ENCODE measurements around the gene CCDC154.

DNA sequence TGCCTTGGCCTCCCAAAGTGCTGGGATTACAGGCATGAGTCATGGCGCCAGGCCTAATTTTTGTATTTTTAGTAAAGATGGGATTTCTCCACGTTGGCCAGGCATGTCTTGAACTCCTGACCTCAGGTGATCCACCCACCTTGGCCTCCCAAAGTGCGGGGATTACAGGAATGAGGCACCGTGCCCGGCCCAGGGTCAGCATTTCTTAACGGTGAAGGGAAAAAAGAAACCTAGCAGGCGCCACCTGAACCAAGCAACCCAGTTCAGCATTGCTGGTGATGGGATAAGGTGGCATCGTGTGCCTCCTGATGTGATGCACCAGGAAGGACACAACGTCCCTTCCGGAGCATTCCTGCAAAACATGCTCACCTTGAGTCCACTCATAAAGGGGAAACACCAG is 32.7 kb upstream of the CCDC154 start:
- no peak for TF ChIP-seq CTCF (conservative IDR thresholded peaks at IDR 0.05; ENCODE audit: low read length)
- no peak for TF ChIP-seq EZH2phosphoT487 (IDR thresholded peaks at IDR 0.05; ENCODE audit: borderline replicate concordance, low read depth, low read length)
